WTC11 (cell line): Measurements from ENCODE around the gene CD34.

ENCODE experiments used
- JUN ChIP-seq: sonication (generic); formaldehyde crosslinking; IDR thresholded peaks from 2 replicates; pipeline ENCODE4 v1.8.0; 2023; ENCODE audit warnings: mild to moderate bottlenecking, missing genetic modification reagents
- NR1H2 ChIP-seq: sonication (generic); formaldehyde crosslinking; IDR thresholded peaks from 2 replicates; pipeline ENCODE4 v1.9.0; 2021; ENCODE audit warnings: mild to moderate bottlenecking, moderate library complexity, missing genetic modification reagents
- SMAD4 ChIP-seq: sonication (generic); formaldehyde crosslinking; IDR thresholded peaks from 2 replicates; pipeline ENCODE4 v1.8.0; 2022; ENCODE audit warnings: mild to moderate bottlenecking, missing genetic modification reagents
- TEAD4 ChIP-seq: sonication (generic); formaldehyde crosslinking; IDR thresholded peaks from 2 replicates; pipeline ENCODE4 v1.8.0; 2022; ENCODE audit warnings: mild to moderate bottlenecking, missing genetic modification reagents
- ZNF121 ChIP-seq: sonication (generic); formaldehyde crosslinking; IDR thresholded peaks from 2 replicates; pipeline ENCODE4 v1.8.0; 2023; ENCODE audit warnings: missing genetic modification reagents
- TF ChIP-seq, protein P1 (sequence below): sonication (generic); formaldehyde crosslinking; IDR thresholded peaks from 2 replicates; pipeline ENCODE4 v1.8.0; 2022; ENCODE audit warnings: missing genetic modification reagents
- TF ChIP-seq, protein P2 (sequence below): fragments of 250-450 bp; sonication (Bioruptor Pico); conservative IDR thresholded peaks from 2 replicates; pipeline ENCODE4 v1.9.0; 2021; ENCODE audit warnings: mild to moderate bottlenecking
- TF ChIP-seq, protein P3 (sequence below): sonication (generic); formaldehyde crosslinking; IDR thresholded peaks from 2 replicates; pipeline ENCODE4 v1.8.0; 2022; ENCODE audit warnings: mild to moderate bottlenecking, missing genetic modification reagents
- TF ChIP-seq, protein P4 (sequence below): fragments of 200-600 bp; IDR thresholded peaks from 2 replicates; pipeline ENCODE4 v1.8.0; 2022; ENCODE audit warnings: antibody characterized with exemption
- TF ChIP-seq, protein P5 (sequence below): sonication (generic); formaldehyde crosslinking; IDR thresholded peaks from 2 replicates; pipeline ENCODE4 v1.8.1; 2023; ENCODE audit warnings: mild to moderate bottlenecking, missing genetic modification reagents, moderate library complexity
- TF ChIP-seq, protein P6 (sequence below): sonication (generic); formaldehyde crosslinking; IDR thresholded peaks from 2 replicates; pipeline ENCODE4 v1.8.1; 2023; ENCODE audit warnings: mild to moderate bottlenecking, moderate library complexity, missing genetic modification reagents
- TF ChIP-seq, protein P7 (sequence below): sonication (generic); formaldehyde crosslinking; IDR thresholded peaks from 2 replicates; pipeline ENCODE4 v1.8.0; 2022; ENCODE audit warnings: mild to moderate bottlenecking, missing genetic modification reagents
- TF ChIP-seq, protein P8 (sequence below): sonication (generic); formaldehyde crosslinking; IDR thresholded peaks from 2 replicates; pipeline ENCODE4 v1.8.0; 2022; ENCODE audit warnings: mild to moderate bottlenecking, missing genetic modification reagents
- TF ChIP-seq, protein P9 (sequence below): sonication (generic); formaldehyde crosslinking; IDR thresholded peaks from 2 replicates; pipeline ENCODE4 v1.8.1; 2022; ENCODE audit warnings: low read depth, mild to moderate bottlenecking, moderate library complexity, missing genetic modification reagents, borderline replicate concordance

DNA sequence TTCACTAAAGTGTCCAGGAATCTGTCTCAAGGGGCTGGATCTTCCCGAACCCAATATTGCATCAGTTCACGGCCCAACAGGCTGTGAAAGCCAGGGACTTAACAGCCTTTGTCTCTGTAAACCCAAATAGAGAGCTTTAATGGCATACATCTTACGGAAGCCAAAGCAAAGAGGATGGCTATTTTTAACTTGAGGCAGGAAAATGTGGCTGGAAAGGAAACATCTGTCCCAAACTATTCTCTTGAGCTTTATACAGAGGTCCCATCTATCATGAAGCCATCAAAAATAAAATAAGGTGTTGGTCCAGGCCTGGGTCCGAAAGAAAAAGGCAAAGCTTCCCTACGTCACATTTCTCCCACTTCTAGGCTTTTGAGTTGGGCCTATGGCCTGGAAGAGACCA is 7.7 kb upstream of the CD34 start:
- TF ChIP-seq, protein P1, sequence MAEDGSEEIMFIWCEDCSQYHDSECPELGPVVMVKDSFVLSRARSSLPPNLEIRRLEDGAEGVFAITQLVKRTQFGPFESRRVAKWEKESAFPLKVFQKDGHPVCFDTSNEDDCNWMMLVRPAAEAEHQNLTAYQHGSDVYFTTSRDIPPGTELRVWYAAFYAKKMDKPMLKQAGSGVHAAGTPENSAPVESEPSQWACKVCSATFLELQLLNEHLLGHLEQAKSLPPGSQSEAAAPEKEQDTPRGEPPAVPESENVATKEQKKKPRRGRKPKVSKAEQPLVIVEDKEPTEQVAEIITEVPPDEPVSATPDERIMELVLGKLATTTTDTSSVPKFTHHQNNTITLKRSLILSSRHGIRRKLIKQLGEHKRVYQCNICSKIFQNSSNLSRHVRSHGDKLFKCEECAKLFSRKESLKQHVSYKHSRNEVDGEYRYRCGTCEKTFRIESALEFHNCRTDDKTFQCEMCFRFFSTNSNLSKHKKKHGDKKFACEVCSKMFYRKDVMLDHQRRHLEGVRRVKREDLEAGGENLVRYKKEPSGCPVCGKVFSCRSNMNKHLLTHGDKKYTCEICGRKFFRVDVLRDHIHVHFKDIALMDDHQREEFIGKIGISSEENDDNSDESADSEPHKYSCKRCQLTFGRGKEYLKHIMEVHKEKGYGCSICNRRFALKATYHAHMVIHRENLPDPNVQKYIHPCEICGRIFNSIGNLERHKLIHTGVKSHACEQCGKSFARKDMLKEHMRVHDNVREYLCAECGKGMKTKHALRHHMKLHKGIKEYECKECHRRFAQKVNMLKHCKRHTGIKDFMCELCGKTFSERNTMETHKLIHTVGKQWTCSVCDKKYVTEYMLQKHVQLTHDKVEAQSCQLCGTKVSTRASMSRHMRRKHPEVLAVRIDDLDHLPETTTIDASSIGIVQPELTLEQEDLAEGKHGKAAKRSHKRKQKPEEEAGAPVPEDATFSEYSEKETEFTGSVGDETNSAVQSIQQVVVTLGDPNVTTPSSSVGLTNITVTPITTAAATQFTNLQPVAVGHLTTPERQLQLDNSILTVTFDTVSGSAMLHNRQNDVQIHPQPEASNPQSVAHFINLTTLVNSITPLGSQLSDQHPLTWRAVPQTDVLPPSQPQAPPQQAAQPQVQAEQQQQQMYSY (CRISPR knock-in tag) = no peak
- TF ChIP-seq ZNF121 (CRISPR knock-in tag) (no peak), JUN (CRISPR knock-in tag) (no peak), SMAD4 (CRISPR knock-in tag) (no peak), NR1H2 (CRISPR knock-in tag) (no peak), TEAD4 (CRISPR knock-in tag) (no peak)
- TF ChIP-seq, protein P2, sequence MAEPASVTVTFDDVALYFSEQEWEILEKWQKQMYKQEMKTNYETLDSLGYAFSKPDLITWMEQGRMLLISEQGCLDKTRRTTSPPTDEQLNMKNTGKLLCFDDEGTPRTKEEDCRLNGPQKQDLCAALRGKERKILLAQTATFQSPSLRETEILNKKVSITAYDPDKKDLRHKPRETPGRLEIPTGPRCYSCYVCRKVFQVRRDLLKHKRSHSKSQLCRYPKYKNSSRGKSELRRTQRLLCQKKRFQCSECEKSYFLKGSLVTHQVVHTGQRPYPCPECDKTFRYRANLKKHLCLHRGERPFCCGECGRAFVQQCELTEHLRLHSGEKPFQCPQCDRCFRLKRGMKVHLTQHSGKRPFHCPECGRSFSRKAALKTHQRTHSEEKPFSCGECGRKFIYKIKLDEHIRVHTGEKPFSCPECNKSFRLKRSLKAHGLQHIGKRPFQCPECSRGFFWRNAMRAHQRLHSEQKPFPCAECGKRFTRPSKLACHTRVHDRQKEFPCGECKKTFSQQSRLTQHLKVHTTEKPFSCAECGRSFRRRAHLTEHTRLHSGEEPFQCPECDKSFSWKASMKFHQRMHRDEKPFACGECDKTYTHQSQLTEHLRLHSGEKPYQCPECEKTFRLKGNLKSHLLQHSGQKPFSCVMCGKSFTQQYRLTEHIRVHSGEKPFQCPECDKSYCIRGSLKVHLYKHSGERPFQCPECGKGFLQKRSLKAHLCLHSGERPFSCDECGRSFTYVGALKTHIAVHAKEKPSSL (CRISPR knock-in tag) = no peak
- TF ChIP-seq, protein P3, sequence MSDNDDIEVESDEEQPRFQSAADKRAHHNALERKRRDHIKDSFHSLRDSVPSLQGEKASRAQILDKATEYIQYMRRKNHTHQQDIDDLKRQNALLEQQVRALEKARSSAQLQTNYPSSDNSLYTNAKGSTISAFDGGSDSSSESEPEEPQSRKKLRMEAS (CRISPR knock-in tag) = no peak
- TF ChIP-seq, protein P4, sequence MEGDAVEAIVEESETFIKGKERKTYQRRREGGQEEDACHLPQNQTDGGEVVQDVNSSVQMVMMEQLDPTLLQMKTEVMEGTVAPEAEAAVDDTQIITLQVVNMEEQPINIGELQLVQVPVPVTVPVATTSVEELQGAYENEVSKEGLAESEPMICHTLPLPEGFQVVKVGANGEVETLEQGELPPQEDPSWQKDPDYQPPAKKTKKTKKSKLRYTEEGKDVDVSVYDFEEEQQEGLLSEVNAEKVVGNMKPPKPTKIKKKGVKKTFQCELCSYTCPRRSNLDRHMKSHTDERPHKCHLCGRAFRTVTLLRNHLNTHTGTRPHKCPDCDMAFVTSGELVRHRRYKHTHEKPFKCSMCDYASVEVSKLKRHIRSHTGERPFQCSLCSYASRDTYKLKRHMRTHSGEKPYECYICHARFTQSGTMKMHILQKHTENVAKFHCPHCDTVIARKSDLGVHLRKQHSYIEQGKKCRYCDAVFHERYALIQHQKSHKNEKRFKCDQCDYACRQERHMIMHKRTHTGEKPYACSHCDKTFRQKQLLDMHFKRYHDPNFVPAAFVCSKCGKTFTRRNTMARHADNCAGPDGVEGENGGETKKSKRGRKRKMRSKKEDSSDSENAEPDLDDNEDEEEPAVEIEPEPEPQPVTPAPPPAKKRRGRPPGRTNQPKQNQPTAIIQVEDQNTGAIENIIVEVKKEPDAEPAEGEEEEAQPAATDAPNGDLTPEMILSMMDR = no peak
- TF ChIP-seq, protein P5, sequence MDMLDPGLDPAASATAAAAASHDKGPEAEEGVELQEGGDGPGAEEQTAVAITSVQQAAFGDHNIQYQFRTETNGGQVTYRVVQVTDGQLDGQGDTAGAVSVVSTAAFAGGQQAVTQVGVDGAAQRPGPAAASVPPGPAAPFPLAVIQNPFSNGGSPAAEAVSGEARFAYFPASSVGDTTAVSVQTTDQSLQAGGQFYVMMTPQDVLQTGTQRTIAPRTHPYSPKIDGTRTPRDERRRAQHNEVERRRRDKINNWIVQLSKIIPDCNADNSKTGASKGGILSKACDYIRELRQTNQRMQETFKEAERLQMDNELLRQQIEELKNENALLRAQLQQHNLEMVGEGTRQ = no peak
- TF ChIP-seq, protein P6, sequence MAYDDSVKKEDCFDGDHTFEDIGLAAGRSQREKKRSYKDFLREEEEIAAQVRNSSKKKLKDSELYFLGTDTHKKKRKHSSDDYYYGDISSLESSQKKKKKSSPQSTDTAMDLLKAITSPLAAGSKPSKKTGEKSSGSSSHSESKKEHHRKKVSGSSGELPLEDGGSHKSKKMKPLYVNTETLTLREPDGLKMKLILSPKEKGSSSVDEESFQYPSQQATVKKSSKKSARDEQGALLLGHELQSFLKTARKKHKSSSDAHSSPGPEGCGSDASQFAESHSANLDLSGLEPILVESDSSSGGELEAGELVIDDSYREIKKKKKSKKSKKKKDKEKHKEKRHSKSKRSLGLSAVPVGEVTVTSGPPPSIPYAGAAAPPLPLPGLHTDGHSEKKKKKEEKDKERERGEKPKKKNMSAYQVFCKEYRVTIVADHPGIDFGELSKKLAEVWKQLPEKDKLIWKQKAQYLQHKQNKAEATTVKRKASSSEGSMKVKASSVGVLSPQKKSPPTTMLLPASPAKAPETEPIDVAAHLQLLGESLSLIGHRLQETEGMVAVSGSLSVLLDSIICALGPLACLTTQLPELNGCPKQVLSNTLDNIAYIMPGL (CRISPR knock-in tag) = no peak
- TF ChIP-seq, protein P7, sequence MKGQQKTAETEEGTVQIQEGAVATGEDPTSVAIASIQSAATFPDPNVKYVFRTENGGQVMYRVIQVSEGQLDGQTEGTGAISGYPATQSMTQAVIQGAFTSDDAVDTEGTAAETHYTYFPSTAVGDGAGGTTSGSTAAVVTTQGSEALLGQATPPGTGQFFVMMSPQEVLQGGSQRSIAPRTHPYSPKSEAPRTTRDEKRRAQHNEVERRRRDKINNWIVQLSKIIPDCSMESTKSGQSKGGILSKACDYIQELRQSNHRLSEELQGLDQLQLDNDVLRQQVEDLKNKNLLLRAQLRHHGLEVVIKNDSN = no peak
- TF ChIP-seq, protein P8, sequence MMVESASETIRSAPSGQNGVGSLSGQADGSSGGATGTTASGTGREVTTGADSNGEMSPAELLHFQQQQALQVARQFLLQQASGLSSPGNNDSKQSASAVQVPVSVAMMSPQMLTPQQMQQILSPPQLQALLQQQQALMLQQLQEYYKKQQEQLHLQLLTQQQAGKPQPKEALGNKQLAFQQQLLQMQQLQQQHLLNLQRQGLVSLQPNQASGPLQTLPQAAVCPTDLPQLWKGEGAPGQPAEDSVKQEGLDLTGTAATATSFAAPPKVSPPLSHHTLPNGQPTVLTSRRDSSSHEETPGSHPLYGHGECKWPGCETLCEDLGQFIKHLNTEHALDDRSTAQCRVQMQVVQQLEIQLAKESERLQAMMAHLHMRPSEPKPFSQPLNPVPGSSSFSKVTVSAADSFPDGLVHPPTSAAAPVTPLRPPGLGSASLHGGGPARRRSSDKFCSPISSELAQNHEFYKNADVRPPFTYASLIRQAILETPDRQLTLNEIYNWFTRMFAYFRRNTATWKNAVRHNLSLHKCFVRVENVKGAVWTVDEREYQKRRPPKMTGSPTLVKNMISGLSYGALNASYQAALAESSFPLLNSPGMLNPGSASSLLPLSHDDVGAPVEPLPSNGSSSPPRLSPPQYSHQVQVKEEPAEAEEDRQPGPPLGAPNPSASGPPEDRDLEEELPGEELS (CRISPR knock-in tag) = no peak
- TF ChIP-seq, protein P9, sequence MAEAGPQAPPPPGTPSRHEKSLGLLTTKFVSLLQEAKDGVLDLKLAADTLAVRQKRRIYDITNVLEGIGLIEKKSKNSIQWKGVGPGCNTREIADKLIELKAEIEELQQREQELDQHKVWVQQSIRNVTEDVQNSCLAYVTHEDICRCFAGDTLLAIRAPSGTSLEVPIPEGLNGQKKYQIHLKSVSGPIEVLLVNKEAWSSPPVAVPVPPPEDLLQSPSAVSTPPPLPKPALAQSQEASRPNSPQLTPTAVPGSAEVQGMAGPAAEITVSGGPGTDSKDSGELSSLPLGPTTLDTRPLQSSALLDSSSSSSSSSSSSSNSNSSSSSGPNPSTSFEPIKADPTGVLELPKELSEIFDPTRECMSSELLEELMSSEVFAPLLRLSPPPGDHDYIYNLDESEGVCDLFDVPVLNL (CRISPR knock-in tag) = no peak
